GM12864 (cell line): ENCODE measurements around the gene RASSF4.
A peak's percentile ranks its signal among the peaks of the same experiment; 100 is the strongest.

Experiments used
- DNase-seq: peaks from one replicate; pipeline ENCODE4 v3.0.0-alpha.2; 2011; ENCODE audit warnings: low read depth
- H3K4me3 ChIP-seq: 2 replicates; pipeline ENCODE4 v1.5.1; 2011; ENCODE audit warnings: mild to moderate bottlenecking, low read depth, low read length, control low read depth
- TF ChIP-seq, protein P1 (sequence below): IDR thresholded peaks from 2 replicates; pipeline ENCODE4 v1.5.1; 2011; ENCODE audit warnings: low read depth, mild to moderate bottlenecking, moderate library complexity, low read length, control low read depth, inconsistent platforms; ENCODE audit errors: missing control alignments

Gene RASSF4

DNA sequence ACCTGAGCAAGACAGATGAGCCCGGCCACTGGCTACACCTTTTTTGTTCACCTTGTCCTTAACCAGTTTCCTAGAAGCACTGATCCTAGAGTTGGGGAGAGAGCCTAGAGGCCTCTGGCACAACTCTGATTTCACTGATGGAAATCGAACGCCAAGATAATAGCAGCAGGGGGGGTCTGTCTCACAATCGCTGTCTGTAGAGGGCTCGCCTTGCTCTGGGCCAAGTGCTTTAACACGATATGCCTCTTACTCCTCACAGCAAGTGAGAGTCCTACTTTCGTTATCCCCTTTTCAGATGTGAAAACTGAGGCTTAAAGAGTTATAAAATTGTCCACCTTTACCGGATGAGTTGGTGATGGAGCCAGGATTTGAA is 472 bp downstream of the RASSF4 start:
- TF ChIP-seq, protein P1, sequence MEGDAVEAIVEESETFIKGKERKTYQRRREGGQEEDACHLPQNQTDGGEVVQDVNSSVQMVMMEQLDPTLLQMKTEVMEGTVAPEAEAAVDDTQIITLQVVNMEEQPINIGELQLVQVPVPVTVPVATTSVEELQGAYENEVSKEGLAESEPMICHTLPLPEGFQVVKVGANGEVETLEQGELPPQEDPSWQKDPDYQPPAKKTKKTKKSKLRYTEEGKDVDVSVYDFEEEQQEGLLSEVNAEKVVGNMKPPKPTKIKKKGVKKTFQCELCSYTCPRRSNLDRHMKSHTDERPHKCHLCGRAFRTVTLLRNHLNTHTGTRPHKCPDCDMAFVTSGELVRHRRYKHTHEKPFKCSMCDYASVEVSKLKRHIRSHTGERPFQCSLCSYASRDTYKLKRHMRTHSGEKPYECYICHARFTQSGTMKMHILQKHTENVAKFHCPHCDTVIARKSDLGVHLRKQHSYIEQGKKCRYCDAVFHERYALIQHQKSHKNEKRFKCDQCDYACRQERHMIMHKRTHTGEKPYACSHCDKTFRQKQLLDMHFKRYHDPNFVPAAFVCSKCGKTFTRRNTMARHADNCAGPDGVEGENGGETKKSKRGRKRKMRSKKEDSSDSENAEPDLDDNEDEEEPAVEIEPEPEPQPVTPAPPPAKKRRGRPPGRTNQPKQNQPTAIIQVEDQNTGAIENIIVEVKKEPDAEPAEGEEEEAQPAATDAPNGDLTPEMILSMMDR: no peak
- H3K4me3 ChIP-seq: peak overlapping the region; percentile 71
- no peak for DNase-seq

DNA sequence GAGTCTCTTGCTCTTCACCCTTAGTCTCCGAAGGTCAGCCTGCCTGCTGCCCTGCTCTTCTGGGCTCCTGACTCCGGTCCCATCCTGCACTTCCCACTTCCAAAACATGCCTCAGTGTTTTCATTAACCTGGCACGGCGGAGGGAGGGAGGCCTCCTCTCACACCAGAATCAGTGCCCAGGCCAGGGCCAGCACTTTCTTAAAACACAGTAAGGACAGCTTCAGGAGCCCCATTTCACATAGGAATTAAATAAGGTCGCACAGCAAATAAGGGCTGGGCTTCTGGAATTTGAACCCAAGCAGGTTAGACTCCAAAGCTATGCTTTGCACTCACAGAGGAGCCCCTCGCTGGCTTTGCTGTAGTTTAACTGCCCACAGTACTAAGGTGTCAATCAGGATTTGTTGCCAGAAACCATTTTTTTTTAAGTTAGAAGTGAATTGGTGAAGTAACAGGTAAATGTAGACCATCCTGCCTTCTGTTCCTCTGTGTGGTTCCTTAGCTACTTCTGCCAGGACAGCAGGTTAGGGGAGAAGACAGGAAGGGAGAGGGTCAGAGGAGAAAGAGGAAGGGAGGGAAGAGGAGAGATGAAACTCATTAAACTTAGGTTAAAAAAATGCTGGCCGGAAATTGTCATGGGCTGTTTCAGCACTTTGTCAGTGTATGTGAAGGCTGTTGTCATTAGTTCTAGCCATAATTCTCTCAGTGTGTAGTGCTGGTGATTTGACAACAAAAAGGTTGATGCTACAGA is 1.1 kb downstream of the RASSF4 start:
- H3K4me3 ChIP-seq: peak overlapping the region; percentile 71
- TF ChIP-seq, protein P1: no peak

DNA sequence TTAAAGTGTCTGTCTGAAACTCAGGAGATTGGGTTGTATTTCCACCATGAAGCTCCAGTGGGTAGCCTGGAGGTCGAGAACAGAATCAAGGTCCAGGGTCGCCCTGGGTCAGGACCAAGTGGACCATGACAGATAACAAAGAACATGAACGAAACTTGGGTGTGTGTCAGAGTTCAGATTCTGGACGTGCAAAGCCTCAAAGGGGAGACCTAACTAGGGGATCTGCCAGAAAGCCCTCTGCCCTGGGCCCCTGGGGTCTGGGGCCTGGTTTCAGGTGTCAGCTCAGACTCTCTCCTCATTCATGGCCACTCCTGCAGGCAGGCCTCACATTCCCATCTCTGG is 1.6 kb downstream of the RASSF4 start:
- H3K4me3 ChIP-seq: no peak overlapping the region
- TF ChIP-seq, protein P1: no peak

More for the DNA sequence above, 1.1 kb downstream of the RASSF4 start:
- DNase-seq: no peak

DNA sequence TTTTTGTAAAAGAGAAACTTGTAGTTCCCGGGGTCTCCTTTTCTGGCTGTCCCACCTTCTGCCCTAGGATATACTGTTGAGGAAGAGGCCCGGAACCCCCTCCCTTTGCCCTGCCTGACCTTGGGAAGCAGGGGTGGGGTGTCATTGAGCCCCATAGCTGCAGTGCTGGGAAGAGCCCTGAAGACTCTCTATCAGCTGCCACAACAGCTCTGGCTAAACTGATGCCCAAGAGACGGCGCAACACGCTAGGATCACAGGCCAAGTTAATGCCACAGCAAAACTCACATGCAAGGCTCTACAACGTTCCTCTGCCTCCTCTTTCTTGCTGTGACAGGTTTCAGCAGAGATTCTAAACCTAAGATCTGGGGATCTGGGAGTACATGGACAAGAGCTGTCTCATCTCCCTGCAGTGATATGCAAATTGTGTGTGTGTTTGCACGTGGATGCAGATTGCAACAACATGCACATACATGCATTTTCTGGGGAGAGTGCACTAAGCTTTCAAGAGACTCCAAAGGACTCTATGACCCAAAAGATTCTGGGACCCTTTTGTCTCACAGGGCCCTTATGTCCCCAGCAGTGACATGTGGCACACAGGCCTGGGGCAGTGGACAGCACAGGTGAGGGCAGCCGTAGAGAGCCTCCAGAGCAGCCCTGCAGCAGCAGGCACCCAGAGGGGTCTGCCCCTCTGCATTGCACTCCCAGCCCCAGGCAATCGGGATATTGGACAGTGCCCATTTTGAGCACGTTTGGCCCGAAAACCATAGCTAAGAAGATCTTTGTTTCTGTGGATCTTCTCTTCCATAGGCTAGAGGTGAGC is 2.5 kb downstream of the RASSF4 start:
- DNase-seq: no peak
- TF ChIP-seq, protein P1: no peak
- H3K4me3 ChIP-seq: no peak overlapping the region

More for the DNA sequence above, 1.6 kb downstream of the RASSF4 start:
- no peak for DNase-seq

DNA sequence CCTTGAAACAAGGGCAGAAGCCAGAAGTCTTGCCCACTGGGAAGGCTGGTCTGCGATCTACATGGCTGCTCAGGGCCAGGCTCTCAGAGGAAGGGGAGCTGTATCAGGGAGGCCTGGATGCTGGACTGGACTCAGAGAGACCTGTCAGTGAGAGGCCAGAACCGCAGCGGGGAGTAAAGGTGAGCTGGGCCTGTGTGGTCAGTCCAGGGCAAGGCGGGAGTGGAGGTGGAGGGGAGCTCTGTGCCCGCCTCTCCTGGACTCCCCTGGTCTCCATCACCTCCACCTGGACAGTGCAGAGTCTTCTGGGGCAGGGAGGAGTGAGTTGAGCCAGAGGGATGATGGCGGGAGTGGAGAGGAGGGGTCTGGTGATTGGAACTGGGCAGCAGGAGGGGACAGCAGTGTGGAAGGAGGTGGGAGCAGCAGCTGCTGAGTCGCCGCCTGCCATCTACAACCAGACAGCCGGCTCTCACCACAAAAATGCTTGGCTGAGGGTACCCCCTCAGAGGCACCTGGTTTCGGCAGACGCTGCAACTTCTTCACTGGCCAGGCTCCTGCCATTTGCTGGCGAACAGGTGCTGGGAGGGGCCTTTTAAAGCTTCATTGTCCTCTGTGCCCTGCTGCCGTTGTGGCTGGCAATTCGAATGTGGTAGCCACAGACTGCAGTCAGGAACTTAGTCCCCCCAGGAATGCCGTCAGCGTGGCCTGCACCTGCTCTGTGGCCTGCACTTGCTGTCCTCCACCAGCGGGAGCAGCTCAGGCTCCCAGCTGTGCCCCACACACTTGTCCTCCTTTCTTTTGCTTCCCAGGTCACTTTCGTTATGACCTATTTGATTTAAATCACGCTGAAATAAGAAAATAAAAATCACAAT is 3.5 kb downstream of the RASSF4 start:
- no peak overlapping the region; the same call in 1 of the 2 replicates for H3K4me3 ChIP-seq
- no peak for DNase-seq
- TF ChIP-seq, protein P1: peak; percentile 41

DNA sequence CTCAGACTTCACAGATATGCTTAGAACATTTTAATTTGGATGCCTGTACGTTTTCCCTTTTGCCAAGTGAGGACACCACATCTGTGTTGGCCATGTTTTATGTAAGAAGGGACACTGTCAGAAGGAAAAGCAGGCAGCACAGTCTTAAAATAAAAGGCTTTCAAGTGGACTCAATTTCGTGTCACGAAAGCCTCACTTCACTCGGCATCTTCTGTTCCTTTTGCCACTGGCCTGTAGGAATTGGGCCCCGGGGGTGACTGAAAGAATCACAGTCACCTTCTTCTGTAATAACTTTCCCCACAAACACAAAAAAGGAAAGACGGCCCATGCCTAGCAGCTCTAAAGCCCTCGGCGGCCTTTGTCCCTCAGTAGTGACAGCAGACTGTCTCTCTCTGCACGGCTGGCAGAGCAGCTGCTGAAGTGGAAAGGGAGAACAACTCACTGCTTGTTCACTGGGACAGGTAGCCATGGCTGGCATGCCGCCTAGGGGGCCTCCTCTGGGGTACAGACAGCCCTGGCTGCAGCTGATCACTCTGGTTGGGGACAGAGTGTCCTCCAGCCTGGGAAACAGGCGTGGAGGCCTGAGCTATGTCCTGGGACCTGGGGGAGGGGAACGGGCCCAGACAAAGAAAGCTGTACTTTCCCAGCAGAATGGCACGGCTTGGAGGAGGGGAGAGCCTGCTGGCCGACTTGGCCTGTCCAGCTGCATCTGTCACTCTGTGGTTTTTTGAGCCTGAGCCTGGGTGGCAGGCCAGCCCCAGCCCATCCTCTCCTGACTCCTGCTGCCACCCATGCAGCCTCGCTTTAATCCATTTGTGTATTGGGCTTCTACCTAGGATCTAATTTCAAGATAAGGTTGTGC is 4.4 kb downstream of the RASSF4 start:
- peak overlapping the region; percentile 13 for H3K4me3 ChIP-seq
- TF ChIP-seq, protein P1: no peak
- no peak for DNase-seq
